ENCODE measurements around the gene HNRNPA1L2.
"Not testable (repeated sequence)": the region's sequence is repeated elsewhere in the genome, so short reads cannot be mapped to it uniquely, and the experiment has no call there.

HNRNPA1L2 gene

GRCh38 chr13:52644108-52644507 lies 1.9 kb downstream of the HNRNPA1L2 start:
- DNase-seq (ENCODE audit: low read depth in 4 of 4, low spot score in 1 of 4), result no peak

DNA sequence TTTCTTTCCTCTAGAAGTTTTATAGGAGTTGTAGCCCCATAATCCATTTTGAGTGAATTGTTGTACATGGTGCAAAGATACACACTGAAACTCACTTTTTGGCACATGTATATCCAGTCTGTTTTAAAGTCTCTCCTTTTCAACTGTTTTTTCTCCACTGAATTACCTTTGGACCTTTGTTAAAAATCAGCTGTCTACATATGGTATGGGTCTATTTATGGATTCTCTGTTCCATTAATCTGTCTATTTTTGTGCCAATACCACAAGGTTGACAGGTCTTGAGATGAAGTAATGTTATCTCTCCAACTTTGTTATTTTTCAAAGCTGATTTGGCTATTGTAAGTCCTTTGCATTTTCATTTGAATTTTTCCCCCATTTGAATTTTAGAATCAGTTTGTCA lies 4.7 kb downstream of the HNRNPA1L2 start:
- DNase-seq (ENCODE audit: low read depth in 4 of 4, low spot score in 1 of 4), result no peak

DNA sequence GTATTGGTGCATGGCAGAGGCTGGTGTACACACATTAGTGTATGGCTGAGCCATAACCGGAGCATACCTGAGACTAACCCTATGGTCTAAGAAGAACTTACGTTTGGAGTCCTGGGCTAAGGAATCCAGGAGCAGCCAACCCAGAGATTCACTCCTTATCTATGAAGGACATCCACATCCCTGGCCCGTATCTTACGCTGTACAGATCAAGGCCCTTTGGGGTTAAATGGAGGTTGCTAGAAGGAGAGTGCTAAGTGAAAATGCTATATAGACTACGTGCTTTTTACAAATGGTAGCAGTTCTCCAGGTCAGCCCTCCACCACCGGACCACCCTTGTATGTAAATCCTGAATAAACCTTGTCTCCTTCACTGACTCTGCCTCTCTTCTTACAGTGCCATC lies 8.5 kb downstream of the HNRNPA1L2 start:
- no peak for DNase-seq (ENCODE audit: low read depth in 4 of 4, low spot score in 1 of 4)

DNA sequence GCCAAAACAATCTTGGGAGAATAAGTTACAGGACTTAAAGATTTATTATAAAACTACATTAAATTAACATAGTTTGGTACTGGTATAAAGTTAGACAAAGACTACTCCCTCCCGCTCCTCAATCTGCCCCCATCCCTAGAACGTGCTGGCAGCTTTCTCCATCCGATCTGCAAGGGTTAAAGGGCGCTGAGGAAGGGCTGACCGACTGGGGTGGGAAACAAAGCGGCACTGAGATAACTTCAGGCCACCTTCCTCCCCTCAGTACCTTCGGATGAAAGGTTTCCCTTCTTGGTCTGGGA lies 9.6 kb downstream of the HNRNPA1L2 start:
- no peak for DNase-seq (ENCODE audit: low read depth in 4 of 4, low spot score in 1 of 4)

DNA sequence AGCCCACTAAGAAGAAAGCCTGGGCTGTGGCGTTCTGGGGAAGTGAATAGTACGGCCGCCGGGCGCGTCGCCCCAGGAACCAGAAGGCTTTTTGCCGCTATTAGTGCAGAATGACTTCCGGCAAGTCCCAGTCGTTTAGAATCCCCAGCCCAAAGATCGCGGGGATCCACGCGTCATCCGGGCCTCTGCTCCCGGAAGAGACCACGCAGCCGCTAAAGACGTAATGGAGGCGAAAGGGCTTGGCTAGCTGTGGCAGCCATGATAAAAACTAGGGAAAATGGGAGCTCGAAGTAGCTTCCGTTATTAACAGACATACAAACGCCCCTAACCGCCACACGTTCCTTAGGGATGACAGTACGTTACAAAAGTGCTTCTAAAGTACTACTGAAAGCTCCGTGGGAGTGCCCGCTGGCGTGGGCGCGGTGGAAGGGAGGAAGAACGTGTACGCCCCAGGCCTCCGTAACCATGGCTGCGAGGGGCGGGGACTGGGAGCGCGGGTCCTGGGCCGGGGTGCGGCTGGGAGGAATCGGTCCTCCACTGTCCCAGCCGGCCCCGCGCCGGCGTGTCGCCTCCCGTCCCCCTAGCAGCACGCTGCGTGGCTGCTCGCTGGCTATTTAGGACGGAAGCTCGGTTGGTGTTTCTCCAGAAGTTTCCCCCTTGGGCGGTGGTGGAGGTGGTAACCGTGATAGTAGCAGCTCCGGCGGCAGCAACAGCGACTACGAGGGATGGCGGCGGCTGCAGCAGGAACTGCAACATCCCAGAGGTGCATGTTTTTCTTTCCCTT lies 10.2 kb downstream of the HNRNPA1L2 start, which contains the start of gene SUGT1:
SUGT1 (plus strand) TSS at position 641 of the 784 bp plus-strand sequence; CDS start at position 726, 85 bp downstream.
- peak; percentile 89 to 94 (median 92) for DNase-seq (ENCODE audit: low read depth in 4 of 4, low spot score in 1 of 4)

DNA sequence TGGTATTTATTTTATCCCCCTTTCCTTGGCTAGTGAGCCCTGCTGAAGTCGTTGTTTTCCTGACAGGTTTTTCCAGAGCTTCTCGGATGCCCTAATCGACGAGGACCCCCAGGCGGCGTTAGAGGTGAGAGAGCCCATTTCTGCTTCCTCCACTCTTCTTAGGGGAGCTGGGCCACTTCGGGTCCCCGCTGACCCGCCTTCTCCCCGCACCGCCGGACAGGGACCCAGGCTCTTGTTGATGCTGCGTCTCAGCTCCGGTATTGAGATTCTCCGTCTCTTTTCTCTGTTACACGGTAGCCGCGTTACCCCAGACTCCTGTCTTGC lies 10.7 kb downstream of the HNRNPA1L2 start:
- DNase-seq (ENCODE audit: low read depth in 4 of 4, low spot score in 1 of 4), result no peak

- DNase-seq (ENCODE audit: low read depth in 4 of 4, low spot score in 1 of 4), result no peak
Observed at GRCh38 chr13:52659340-52659739, 17.1 kb downstream of the HNRNPA1L2 start.

- no peak for DNase-seq (ENCODE audit: low read depth in 4 of 4, low spot score in 1 of 4)
Observed at GRCh38 chr13:52664272-52664671, 22.0 kb downstream of the HNRNPA1L2 start.

DNA sequence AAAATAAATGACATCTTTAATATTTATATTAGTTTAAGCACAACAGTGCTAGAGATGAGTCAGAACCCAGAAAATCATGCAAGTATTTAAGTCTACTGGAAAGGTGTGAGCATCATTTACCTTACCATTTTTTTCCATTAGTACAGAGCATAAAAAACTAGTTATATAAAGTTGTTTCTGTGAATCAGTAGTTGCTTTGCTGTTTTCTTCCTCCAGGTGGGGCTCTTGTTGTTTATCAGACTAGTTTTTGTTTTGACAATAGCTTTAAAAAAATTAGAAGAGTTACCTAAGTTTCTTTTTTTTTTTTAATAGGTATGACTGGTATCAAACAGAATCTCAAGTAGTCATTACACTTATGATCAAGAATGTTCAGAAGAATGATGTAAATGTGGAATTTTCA lies 23.1 kb downstream of the HNRNPA1L2 start:
- no peak for DNase-seq (ENCODE audit: low read depth in 4 of 4, low spot score in 1 of 4)

DNA sequence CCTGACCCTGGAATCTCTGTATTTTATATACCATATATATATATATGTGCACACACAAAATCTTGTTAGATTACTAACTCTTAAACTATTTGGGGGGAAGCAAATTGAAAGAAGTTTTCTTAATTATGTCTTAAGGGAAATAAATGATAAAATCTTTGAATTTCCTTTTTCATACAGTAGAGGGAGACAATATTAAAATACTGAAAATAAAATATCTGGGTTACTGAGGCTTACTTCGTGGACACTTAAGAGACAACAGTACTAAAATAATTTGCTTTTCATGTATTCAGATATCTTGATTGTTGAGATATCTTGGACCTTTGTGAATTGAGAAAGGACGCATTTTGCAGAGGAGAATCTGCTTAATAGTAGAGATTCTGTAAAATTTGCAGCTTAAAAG lies 27.4 kb downstream of the HNRNPA1L2 start:
- no peak for DNase-seq (ENCODE audit: low read depth in 4 of 4, low spot score in 1 of 4)

- DNase-seq (ENCODE audit: low read depth in 4 of 4, low spot score in 1 of 4), result no peak
Observed at GRCh38 chr13:52670726-52671125, 28.5 kb downstream of the HNRNPA1L2 start.

DNA sequence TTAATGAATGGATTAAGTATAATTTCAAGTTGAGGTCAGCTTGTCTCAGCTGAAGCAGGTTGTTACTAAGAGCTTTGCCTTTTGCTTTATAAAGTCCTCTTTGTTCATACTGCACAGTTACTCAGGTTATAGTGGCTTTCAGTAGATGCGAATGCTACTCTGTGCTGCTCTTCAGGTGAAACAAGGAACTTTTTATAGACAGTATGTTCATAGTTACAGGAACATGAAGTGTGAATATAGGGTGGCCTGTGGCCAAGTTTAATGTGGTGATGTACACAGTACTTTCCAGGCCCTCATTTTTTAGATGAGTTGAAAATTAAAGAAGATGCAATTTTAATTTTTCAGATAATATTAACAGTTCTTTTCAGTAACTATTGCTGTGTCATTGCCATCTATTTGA lies 31.2 kb downstream of the HNRNPA1L2 start:
- no peak for DNase-seq (ENCODE audit: low read depth in 4 of 4, low spot score in 1 of 4)

DNA sequence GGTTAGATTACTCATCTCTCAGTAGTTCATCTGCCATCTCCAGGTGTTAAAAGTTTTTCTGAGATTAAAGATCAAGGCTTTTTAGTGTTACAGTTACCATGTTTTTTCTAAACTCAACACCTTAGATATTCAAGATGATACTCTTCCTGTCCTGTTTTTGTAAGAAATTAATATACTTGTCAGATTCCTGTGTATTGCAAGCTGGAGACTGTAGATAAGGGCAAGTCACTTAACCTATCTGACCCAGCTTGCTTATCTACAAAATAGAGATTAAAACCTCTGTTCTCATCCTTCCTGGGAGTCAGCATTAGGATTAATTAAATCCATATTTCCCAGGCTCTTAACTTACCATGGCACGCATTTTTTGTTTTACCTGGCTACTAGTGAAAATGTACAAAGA lies 35.6 kb downstream of the HNRNPA1L2 start:
- no peak for DNase-seq (ENCODE audit: low read depth in 4 of 4, low spot score in 1 of 4)

GRCh38 chr13:52685806-52686205 lies 43.6 kb downstream of the HNRNPA1L2 start:
- DNase-seq (ENCODE audit: low read depth in 4 of 4, low spot score in 1 of 4), result not testable (repeated sequence)

DNA sequence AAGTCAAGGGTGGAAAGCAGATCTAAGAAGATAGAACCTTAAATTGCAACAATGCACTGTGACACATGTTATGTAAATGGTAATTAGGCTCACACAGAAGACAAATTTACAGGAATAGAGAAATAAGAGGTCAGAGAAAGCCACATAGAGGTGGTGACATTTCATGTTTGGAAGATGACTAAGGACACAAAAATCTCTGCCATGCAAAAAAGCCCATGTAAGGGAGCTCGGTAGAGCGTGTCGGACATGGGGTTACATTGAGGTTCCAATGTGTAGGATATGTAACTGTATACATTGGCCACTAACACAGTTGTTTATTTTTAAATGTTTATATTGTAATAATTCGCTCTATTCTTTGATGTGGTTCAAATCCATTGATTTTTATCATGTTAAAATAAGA lies 44.1 kb downstream of the HNRNPA1L2 start:
- no peak for DNase-seq (ENCODE audit: low read depth in 4 of 4, low spot score in 1 of 4)
